ENCODE data around the gene HOXB7. TPM values are rescaled to one million over a fixed set of nuclear protein-coding genes. Genes with fewer than 3 reads are reported as not detected.

HOXB7 gene
- total RNA-seq, 1 donor, result 0.54 TPM

GRCh38 chr17:48586355-48587258 is 24.2 kb downstream of the HOXB7 start:
- no peak for DNase-seq (ENCODE audit: low read depth in 2 of 3, low spot score in 2 of 3)

DNA sequence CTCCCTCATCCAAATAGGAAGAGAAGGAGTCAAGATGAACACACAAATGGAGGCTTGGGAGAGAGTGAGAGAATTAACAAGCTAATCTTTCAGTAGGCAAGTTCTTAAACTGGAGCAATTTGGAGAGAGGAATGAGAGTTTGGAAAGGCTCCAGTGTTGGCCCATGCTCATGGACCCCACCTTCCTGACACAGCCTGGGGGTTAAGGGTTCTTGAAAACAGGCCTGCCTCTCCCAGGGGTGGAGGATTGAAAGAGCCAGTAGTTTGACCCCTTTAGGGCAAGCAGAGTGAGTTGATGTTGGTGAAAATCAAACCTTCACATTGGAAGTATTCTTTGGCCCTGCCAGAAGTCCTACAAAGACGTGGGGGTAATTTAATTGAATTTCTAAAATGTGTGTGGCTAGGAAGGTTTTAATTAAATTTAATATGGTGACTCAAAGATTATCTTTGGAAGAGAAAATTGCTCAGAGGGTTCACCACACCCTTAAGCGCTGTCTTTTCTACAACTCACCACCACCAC is 26.5 kb downstream of the HOXB7 start:
- no peak for DNase-seq (ENCODE audit: low read depth in 2 of 3, low spot score in 2 of 3)

DNA sequence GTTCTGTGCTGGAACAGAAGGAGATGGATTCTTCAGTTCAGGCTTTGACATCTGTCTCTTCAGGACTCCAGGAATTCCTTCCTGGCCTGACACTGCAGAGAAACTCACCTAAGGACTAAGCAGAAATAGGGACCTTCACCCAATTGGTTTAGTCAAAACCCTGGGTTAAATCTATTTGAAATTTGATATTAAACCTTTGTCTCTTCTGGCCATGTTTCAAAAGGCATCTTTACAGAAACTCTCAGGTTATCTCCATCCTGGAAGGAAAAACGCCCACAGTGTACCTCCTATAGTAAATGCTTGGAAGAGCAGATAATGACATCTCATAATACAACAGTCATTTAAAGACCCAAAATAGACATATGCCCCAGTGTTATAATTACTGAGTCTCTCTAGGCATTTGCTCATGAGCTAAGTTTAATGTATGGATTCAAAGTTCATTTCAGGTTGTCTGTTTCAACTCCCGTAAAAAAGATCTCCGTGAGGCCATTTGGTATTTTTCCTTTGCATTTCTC is 27.1 kb downstream of the HOXB7 start:
- DNase-seq (ENCODE audit: low read depth in 2 of 3, low spot score in 2 of 3), result no peak

GRCh38 chr17:48582750-48583069 is 28.1 kb downstream of the HOXB7 start:
- DNase-seq (ENCODE audit: low read depth in 2 of 3, low spot score in 2 of 3), result no peak

DNA sequence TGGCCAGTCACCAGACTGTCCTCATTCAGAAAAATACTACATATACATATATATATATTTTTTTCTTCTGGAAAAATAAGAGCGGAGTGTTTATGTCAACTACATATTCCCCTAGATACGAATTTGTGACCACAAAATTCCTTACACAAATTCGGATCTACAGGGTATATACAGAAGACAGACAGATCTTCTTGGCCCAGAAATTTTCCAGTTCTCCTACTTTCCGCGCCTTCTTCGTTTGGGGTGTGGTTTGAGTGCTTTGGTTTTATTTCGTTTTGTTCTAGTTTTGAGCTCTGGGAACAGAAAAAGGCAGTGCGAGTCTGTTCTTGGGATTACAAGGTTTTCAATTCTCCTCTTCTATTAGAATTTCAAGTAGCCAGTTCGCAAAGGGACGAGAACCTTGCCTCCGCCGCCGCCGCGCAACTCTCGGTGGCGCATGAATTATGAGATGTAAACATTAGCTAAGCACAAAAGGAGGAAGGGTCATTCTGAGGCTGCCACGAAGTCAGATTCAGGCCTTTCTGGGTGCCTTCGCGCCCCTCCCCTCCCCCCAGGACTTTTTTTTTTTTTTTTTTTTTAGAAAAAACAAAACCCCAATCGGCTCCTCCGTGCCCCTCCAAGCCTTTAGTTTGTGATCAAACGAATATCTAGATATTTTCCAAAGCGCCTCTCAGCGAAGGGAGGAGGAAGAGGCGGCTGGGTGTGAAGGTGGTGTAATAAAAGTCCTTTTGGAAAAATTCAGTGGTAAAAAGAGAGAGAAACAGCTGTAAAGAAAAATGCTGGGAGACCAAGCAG is 30.9 kb downstream of the HOXB7 start:
- DNase-seq (ENCODE audit: low read depth in 2 of 3, low spot score in 2 of 3), result no peak

DNA sequence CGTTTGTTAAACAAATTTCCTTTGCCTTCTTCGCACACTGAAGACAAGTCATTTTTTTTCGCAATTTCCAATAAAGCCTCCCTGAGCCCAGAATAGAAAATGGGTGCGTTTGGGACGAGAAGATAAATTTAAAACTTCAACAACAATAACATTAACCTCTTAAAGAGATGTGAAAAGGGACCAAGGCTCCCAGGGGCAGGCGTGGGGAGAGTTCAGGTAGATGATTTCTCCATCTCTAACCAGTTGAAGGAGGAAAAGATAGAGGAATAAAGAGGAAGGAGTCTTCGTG is 31.4 kb downstream of the HOXB7 start:
- no peak for DNase-seq (ENCODE audit: low read depth in 2 of 3, low spot score in 2 of 3)

- peak in 1 of 3 donors; percentile 72 for DNase-seq (ENCODE audit: low read depth in 2 of 3, low spot score in 2 of 3)
These were observed 32.0 kb downstream of the HOXB7 start for GRCh38 chr17:48578616-48579470.

- peak in 2 of 3 donors; percentile 73 to 80 for DNase-seq (ENCODE audit: low read depth in 2 of 3, low spot score in 2 of 3)
These were observed 32.7 kb downstream of the HOXB7 start, which contains the start of gene HOXB4 for GRCh38 chr17:48577946-48578615. TSS of gene HOXB4 (minus strand) at chr17:48578350. CDS start at chr17:48578319, 31 bp downstream.

DNA sequence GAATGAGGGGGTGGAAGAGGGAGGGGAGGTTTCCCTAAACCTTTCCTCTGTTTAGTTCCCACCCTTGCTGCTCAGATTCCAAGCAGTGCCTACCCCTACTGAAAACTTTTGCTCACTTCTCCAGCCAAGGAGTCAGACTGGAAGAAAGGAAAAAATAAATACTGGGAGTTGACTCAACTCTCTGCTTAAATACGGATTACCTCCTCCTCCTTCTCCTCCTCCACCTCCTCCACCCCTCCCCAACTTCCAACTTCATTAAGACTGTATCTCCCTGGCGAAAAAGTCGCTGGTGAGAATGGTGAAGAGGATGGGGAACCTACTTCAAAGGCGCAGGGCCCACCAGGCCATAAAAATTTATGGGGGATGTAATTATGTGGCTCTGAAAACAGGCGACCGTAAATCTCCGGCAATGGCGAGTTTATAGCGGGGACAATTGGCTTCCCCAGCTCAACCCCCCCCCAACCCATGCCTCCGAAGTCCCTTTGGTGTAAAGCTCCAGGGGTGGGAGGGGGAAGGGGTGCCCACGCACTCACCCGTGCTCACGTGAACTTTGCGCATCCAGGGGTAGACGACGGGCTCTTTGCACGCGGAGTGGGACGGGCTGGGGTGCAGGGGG is 33.4 kb downstream of the HOXB7 start:
- DNase-seq (ENCODE audit: low read depth in 2 of 3, low spot score in 2 of 3), result no peak

DNA sequence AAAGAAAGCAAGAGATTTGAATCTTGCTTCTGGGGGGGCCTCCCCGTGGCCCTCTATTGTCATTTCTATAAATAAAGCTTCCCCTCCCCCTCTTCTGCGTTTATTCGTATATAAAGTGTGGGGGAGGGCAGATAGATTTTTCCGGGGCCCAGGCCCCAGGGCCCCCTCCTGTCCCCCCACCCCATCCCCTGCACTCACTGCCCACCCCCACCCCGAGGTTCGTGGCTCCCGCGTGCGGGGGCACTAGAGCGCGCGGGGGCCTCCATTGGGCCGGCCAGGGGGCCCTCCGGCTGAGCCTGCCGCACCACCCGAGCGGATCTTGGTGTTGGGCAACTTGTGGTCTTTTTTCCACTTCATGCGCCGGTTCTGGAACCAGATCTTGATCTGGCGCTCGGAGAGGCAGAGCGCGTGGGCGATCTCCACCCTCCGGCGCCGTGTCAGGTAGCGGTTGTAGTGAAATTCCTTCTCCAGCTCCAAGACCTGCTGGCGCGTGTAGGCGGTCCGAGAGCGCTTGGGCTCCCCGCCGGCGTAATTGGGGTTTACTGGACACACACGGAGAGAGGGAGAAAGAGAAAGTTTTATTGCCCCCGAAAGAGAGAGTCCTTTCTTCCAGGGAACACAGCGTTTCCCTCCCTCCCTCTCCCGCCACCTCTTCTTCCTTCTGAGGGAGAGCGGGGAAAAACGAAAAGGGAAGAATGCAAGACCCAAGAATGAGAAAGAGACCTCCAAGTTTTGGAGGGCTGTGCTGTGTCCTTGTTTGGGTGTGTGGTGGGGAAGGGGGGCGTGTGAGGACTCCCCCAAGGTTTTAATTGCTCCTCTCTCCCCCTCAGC is 34.1 kb downstream of the HOXB7 start:
- no peak for DNase-seq (ENCODE audit: low read depth in 2 of 3, low spot score in 2 of 3)

DNA sequence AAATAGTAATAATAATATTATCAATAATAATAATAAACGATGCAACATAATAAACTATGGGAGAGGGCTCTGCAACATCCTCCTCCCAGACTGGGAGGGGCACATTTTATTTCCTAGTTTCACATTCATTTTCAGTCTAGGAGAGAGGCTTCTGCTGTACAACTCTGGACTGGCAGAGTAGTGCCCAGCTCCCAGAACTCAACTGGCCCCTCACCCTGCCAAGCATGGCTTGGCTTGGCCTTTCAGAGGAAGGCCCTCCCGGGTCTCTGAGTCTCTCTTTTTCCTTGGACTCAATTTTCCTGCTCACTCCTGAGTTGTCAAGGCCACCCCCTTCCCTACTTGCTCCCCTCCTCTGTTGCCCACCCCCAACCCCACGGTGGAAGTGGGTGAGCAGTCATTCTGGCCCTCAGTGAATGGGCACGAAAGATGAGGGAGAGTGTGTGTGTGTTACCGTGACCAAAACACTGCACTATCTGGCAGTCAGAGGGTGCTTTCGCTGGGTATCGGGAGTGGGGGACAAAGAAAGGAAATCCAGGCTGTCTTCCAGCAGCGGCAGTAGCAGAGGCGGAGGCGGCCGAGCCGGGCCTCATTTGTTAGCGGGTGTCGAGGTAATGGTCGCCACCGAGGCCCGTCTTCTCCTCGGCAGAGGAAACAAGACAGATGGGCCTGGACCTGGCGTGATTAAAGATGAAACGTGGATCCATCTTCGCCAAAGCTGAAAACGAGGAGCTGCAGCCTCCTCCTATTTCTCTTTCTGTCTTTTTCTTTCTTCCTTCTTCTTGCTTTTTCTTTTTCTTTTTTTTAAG is 34.9 kb downstream of the HOXB7 start:
- no peak for DNase-seq (ENCODE audit: low read depth in 2 of 3, low spot score in 2 of 3)

GRCh38 chr17:48575066-48575582 is 35.7 kb downstream of the HOXB7 start:
- DNase-seq (ENCODE audit: low read depth in 2 of 3, low spot score in 2 of 3), result no peak

- DNase-seq (ENCODE audit: low read depth in 2 of 3, low spot score in 2 of 3), result no peak
These were observed 36.2 kb downstream of the HOXB7 start for GRCh38 chr17:48574505-48575065.

- no peak for DNase-seq (ENCODE audit: low read depth in 2 of 3, low spot score in 2 of 3)
These were observed 38.9 kb downstream of the HOXB7 start for GRCh38 chr17:48571826-48572417.

DNA sequence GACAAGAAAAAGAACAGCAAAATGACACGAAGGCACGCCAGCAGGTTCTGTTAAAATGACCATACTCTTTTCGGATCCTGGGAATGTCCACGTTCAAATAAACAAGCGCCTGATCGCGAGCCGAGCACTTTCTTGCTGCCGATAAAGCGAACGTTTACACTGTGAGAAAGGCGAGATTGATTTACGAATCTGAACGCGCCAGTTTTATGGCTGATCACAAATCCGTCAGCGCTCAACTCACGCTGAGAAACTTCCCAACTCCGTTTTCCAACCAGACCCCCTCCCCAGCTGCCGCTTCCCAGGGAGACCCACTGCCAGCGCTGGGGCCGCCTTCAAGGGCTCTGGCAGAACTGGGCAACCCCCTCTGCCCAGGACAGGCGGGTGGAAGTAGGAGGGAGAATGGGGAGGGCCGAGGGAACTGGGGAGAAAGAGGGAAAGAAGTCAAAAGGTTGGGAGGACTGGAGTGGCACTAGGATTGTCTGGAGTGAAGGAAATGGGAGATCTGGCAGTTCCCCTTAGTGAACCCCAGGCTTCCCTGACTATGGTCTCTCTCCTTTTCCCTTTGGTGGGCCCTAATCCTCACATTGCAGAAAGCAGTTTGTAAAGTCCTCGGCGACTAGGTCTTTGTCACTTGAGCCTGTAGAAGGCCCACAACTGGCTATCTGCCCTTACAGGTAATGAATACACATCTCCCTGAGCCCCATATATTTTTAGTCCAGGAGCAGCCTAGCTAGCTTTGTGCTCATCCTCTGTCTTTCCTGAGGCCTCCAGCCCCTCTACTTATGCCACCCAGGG is 39.6 kb downstream of the HOXB7 start:
- no peak for DNase-seq (ENCODE audit: low read depth in 2 of 3, low spot score in 2 of 3)

- no peak for DNase-seq (ENCODE audit: low read depth in 2 of 3, low spot score in 2 of 3)
These were observed 40.3 kb downstream of the HOXB7 start for GRCh38 chr17:48570325-48571023.

All from hematopoietic multipotent progenitor cell (in vitro differentiated cells).